Endothelial cell of umbilical vein (primary cell): Measurements from ENCODE around the gene CHSY3. TPM values are rescaled to one million over a fixed set of nuclear protein-coding genes. Genes with fewer than 3 reads are reported as not detected.

Experiments
- BruUV-seq: library from RNA; stranded (reverse); fragments of 400-500 nt; replicated peaks from 2 replicates; lab custom pipeline; 2021; lab: Mats Ljungman, UMichigan
- CTCF ChIA-PET: fragments of 300-600, 350-600 bp; sonication (Branson Sonifier 250); formaldehyde crosslinking; loops from one replicate; lab custom pipeline; 2021; ENCODE audit warnings: antibody characterized with exemption, inconsistent platforms; lab: Charles Lee
- POLR2A ChIA-PET: fragments of 300-600, 350-600 bp; sonication (Branson Sonifier 250); formaldehyde crosslinking; loops from one replicate; lab custom pipeline; 2021; ENCODE audit warnings: antibody characterized with exemption, inconsistent platforms; lab: Charles Lee
- DNase-seq: peaks from one replicate; pipeline ENCODE4 v3.0.0-alpha.2; 2011; ENCODE audit warnings: low read depth, low spot score
- FAIRE-seq: peaks from 2 replicates; lab custom pipeline; 2011; peaks lifted over from hg19 to GRCh38; lab: Jason Lieb, UNC
- H2AFZ ChIP-seq: 2 replicates; pipeline ENCODE4 v1.6.0; 2012; ENCODE audit warnings: low read depth, low read length, control low read depth, inconsistent platforms
- H3K27ac ChIP-seq: 2 replicates; pipeline ENCODE4 v1.5.1; 2011; ENCODE audit warnings: low read depth, mild to moderate bottlenecking, control low read depth, low read length, moderate library complexity; ENCODE audit not compliant: insufficient read depth
- H3K27me3 ChIP-seq, 2 experiments: 2 replicates each; pipeline versions ENCODE4 v1.6.0 to v1.6.1; 2011; ENCODE audit warnings: low read length in 2 of 2, mixed read lengths in 1 of 2; ENCODE audit not compliant: control insufficient read depth in 2 of 2, insufficient read depth in 2 of 2
- H3K36me3 ChIP-seq, 2 experiments: 2 replicates in 1 of 2; 3 replicates in 1 of 2; pipeline ENCODE4 v1.5.1; 2011; ENCODE audit warnings: low read length in 2 of 2, mild to moderate bottlenecking in 1 of 2, moderate library complexity in 1 of 2; ENCODE audit not compliant: control insufficient read depth in 2 of 2, insufficient read depth in 2 of 2; ENCODE audit errors: extremely low read depth in 1 of 2
- H3K4me1 ChIP-seq: 3 replicates; pipeline ENCODE4 v1.5.1; 2011; ENCODE audit warnings: mild to moderate bottlenecking, low read length; ENCODE audit not compliant: control insufficient read depth, insufficient read depth; ENCODE audit errors: extremely low read depth
- H3K4me2 ChIP-seq: 2 replicates; pipeline ENCODE4 v1.6.1; 2011; ENCODE audit warnings: low read length, control low read depth, mixed read lengths; ENCODE audit not compliant: insufficient read depth
- H3K4me3 ChIP-seq, 3 experiments: fragments of 200-600 bp in 1 of 3; sonication (generic), shearing (Covaris generic) in 1 of 3; replicated peaks in 1 of 3; 2 replicates each; pipeline ENCODE4 v1.5.1; 2011 to 2016; ENCODE audit warnings: control low read depth in 3 of 3, low read length in 3 of 3, mild to moderate bottlenecking in 2 of 3, inconsistent platforms in 1 of 3, low read depth in 1 of 3, moderate library complexity in 1 of 3; ENCODE audit not compliant: insufficient read depth in 1 of 3
- H3K79me2 ChIP-seq: 2 replicates; pipeline ENCODE4 v1.6.0; 2012; ENCODE audit warnings: low read length, inconsistent platforms; ENCODE audit not compliant: control insufficient read depth, insufficient read depth
- H3K9ac ChIP-seq: replicated peaks from 2 replicates; pipeline ENCODE3; 2011; ENCODE audit warnings: low read length, control low read depth; ENCODE audit not compliant: insufficient read depth; ENCODE audit errors: extremely low read depth
- H3K9me1 ChIP-seq: replicated peaks from 3 replicates; pipeline ENCODE4 v1.6.0; 2011; ENCODE audit warnings: mild to moderate bottlenecking, low read length; ENCODE audit not compliant: control insufficient read depth, insufficient read depth; ENCODE audit errors: extremely low read depth
- H3K9me3 ChIP-seq: replicated peaks from 2 replicates; pipeline ENCODE4 v1.5.1; 2012; ENCODE audit warnings: low read length, inconsistent platforms; ENCODE audit not compliant: control insufficient read depth, insufficient read depth
- H4K20me1 ChIP-seq: replicated peaks from 2 replicates; pipeline ENCODE3; 2011; ENCODE audit warnings: mild to moderate bottlenecking, low read length; ENCODE audit not compliant: control insufficient read depth, insufficient read depth; ENCODE audit errors: extremely low read depth
- EZH2 ChIP-seq: IDR thresholded peaks from 2 replicates; pipeline ENCODE4 v1.6.1; 2012; ENCODE audit warnings: borderline replicate concordance, low read depth, mild to moderate bottlenecking, moderate library complexity, low read length, inconsistent platforms; ENCODE audit not compliant: severe bottlenecking
- GATA2 ChIP-seq: IDR thresholded peaks from 2 replicates; pipeline ENCODE4 v1.7.0; 2011; ENCODE audit warnings: low read depth, mild to moderate bottlenecking, moderate library complexity, mixed read lengths, low read length; ENCODE audit not compliant: insufficient read length, insufficient read depth
- JUN ChIP-seq: IDR thresholded peaks from 2 replicates; pipeline ENCODE4 v1.6.1; 2011; ENCODE audit warnings: borderline replicate concordance, low read depth; ENCODE audit not compliant: insufficient read length, insufficient read depth
- POLR2A ChIP-seq: IDR thresholded peaks from 2 replicates; pipeline ENCODE4 v1.6.1; 2012; ENCODE audit warnings: low read depth, mild to moderate bottlenecking, control low read depth, low read length
- POLR2AphosphoS5 ChIP-seq: IDR thresholded peaks from 2 replicates; pipeline ENCODE4 v1.6.1; 2012; ENCODE audit warnings: low read depth, mild to moderate bottlenecking, control low read depth, low read length, moderate library complexity; ENCODE audit not compliant: insufficient read depth
- dilution Hi-C: fragments of 300-500 bp; cut with MboI; formaldehyde crosslinking; loops from one replicate; pipeline ENCODE4 v1.15.0; 2019; ENCODE audit warnings: low sequenced_read_pairs; ENCODE audit not compliant: extremely low pct_ligation_motif_present
- intact Hi-C: fragments of 100-400 bp; cut with micrococcal nuclease; formaldehyde crosslinking; loops from one replicate; pipeline ENCODE4 v1.10.0; 2022
- polyA plus RNA-seq, 4 experiments: library from polyadenylated mRNA; depleted of rRNA in 3 of 4; stranded (reverse) in 3 of 4; unstranded in 1 of 4; fragments of >200 nt; gene quantifications; 2 replicates each; pipeline versions ENCODE4 v1.2.1 to v1.2.3, GENCODE V29; 2011 to 2012; ENCODE audit warnings: missing spikeins in 1 of 4
- total RNA-seq: library from RNA; stranded (reverse); gene quantifications from 2 replicates; pipeline ENCODE4 v1.2.3, GENCODE V29; 2021
- TF ChIP-seq, protein P1 (sequence below): IDR thresholded peaks from 2 replicates; pipeline ENCODE4 v1.6.1; 2011; ENCODE audit not compliant: insufficient read depth, insufficient read length

Gene CHSY3
- total and polyA plus RNA-seq, 2 donors (not counting 3 experiments of a cell fraction or from before 2014, with no cell fraction given) = 2.2 to 8.4 TPM

- H3K27ac ChIP-seq = no peak overlapping the region
- H3K36me3 ChIP-seq = no peaks in the 10 kb centered on the region
- no peak overlapping the region for H3K4me2 ChIP-seq
- H3K4me3 ChIP-seq = no peak overlapping the region
- no TSS peak for BruUV-seq
- dilution Hi-C loops = no loop called here
- CTCF ChIA-PET = no interaction called here
- no peaks in the 10 kb centered on the region for H3K9me3 ChIP-seq
- H3K79me2 ChIP-seq = no peaks in the 10 kb centered on the region
- intact Hi-C loops = no loop called here
- FAIRE-seq = no peak
- H3K9me1 ChIP-seq = no peaks in the 10 kb centered on the region
- H3K9ac ChIP-seq = no peak overlapping the region
- TF ChIP-seq, protein P1, sequence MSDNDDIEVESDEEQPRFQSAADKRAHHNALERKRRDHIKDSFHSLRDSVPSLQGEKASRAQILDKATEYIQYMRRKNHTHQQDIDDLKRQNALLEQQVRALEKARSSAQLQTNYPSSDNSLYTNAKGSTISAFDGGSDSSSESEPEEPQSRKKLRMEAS = no peak
- DNase-seq = no peak
- H4K20me1 ChIP-seq = no peaks in the 10 kb centered on the region
- H3K4me1 ChIP-seq = no peaks in the 10 kb centered on the region
- no peaks in the 10 kb centered on the region for H3K27me3 ChIP-seq
- POLR2A ChIA-PET = no interaction called here
- H2AFZ ChIP-seq = no peak overlapping the region
Measured at GRCh38 chr5:130166839-130167490, 262.7 kb downstream of the CHSY3 start.

DNA sequence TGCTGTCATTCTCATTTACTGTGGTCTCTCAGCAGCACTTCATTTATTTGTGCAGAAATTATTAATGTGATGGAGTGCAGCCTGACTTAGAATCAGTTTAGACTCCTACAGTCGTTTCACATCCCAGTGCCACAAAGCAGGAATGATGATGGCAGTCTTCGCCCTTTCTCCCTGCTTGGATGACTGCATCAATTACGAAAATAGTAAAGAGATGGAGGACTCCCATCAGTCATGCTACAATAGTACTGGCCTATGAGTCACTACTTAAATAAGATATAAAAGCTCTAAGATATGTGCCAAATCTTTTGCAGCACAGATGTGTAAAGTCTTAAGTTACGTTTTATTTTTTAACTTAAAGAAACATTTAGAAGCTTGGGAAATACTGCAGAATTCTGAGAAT is 263.9 kb downstream of the CHSY3 start:
- POLR2A ChIA-PET = no interaction called here
- no peak for DNase-seq
- no TSS peak for BruUV-seq

More for the DNA sequence above, 263.9 kb downstream of the CHSY3 start:
- Histone ChIP-seq H3K9me3 (no peaks in the 10 kb centered on the region), H3K4me3 (no peak overlapping the region), H3K27me3 (no peaks in the 10 kb centered on the region), H3K79me2 (no peaks in the 10 kb centered on the region), H2AFZ (no peak overlapping the region), H3K27ac (no peak overlapping the region), H3K4me1 (no peaks in the 10 kb centered on the region), H3K9ac (no peak overlapping the region), H4K20me1 (no peaks in the 10 kb centered on the region), H3K4me2 (no peak overlapping the region), H3K9me1 (no peaks in the 10 kb centered on the region), H3K36me3 (no peaks in the 10 kb centered on the region)
- no peak for FAIRE-seq
- dilution Hi-C loops = no loop called here
- TF ChIP-seq EZH2 = no peak
- TF ChIP-seq JUN = no peak
- TF ChIP-seq POLR2A = no peak
- no peak for TF ChIP-seq POLR2AphosphoS5
- no peak for TF ChIP-seq GATA2
- intact Hi-C loops = no loop called here
- CTCF ChIA-PET = interaction anchor here (0.7 to 1.6 kb wide), 2 partner anchors 11 to 26 kb away, joined by 3 to 5 read pairs; no protein-coding TSS in a partner anchor
